ENCODE results near the gene AMER2.

The AMER2 gene

GRCh38 chr13:25171517-25172302, at the start of gene AMER2:
Gene AMER2, minus strand, starts transcription at chr13:25172288. Its CDS starts 669 bp downstream, at chr13:25171619.
- DNase-seq, result peak; percentile 42

- DNase-seq, result no peak
Measured at GRCh38 chr13:25218019-25218418, 45.9 kb upstream of the AMER2 start.

GRCh38 chr13:25217023-25217885, 45.2 kb upstream of the AMER2 start:
- no peak for DNase-seq

GRCh38 chr13:25215253-25215575, 43.1 kb upstream of the AMER2 start:
- DNase-seq, result no peak

GRCh38 chr13:25214491-25215252, 42.6 kb upstream of the AMER2 start:
- DNase-seq, result no peak

GRCh38 chr13:25213715-25214114, 41.6 kb upstream of the AMER2 start:
- DNase-seq, result peak; percentile 4

- no peak for DNase-seq
Measured at GRCh38 chr13:25210842-25211569, 38.9 kb upstream of the AMER2 start.

- DNase-seq, result no peak
Measured at GRCh38 chr13:25207291-25207810, 35.3 kb upstream of the AMER2 start.

- DNase-seq, result no peak
Measured at GRCh38 chr13:25204863-25205262, 32.8 kb upstream of the AMER2 start.

GRCh38 chr13:25203127-25203740, 31.1 kb upstream of the AMER2 start:
- DNase-seq, result no peak

GRCh38 chr13:25200783-25201182, 28.7 kb upstream of the AMER2 start:
- DNase-seq, result no peak

GRCh38 chr13:25198647-25199046, 26.6 kb upstream of the AMER2 start:
- DNase-seq, result no peak

GRCh38 chr13:25196971-25197370, 24.9 kb upstream of the AMER2 start:
- no peak for DNase-seq

- no peak for DNase-seq
Measured at GRCh38 chr13:25192936-25193335, 20.8 kb upstream of the AMER2 start.

GRCh38 chr13:25192489-25192888, 20.4 kb upstream of the AMER2 start:
- DNase-seq, result no peak

GRCh38 chr13:25192052-25192451, 20.0 kb upstream of the AMER2 start:
- DNase-seq, result no peak

GRCh38 chr13:25190771-25191170, 18.7 kb upstream of the AMER2 start:
- no peak for DNase-seq

GRCh38 chr13:25190256-25190655, 18.2 kb upstream of the AMER2 start:
- DNase-seq, result no peak

- DNase-seq, result no peak
Measured at GRCh38 chr13:25187596-25187995, 15.5 kb upstream of the AMER2 start.

GRCh38 chr13:25186187-25186586, 14.1 kb upstream of the AMER2 start:
- no peak for DNase-seq

GRCh38 chr13:25181597-25181996, 9.5 kb upstream of the AMER2 start:
- no peak for DNase-seq

Data from stimulated activated CD4-positive, alpha-beta T cell treated with anti-CD3 and anti-CD28 coated beads, Interleukin-15, amount 100 ng/mL, for 24 hours (primary cell).